Tibial artery (tissue), 4 donors: ENCODE results near the gene ZNF81.
"Not testable (repeated sequence)": the region's sequence is repeated elsewhere in the genome, so short reads cannot be mapped to it uniquely, and the experiment has no call there.

ENCODE experiments used
- DNase-seq, 2 donors: peaks; one replicate each; pipeline ENCODE4 v3.0.0-alpha.2; 2019
- H3K27ac ChIP-seq, 2 donors: fragments of 200-600 bp; sonication (generic) in 1 of 2; 1 replicate in 1 of 2; 2 replicates in 1 of 2; pipeline ENCODE4 v1.5.1; 2018 to 2019; ENCODE audit warnings: mild to moderate bottlenecking in 1 of 2
- H3K27me3 ChIP-seq, 2 donors: fragments of 200-600 bp; sonication (generic) in 1 of 2; one replicate each; pipeline versions ENCODE4 v1.5.1 to v1.6.0; 2016 to 2019
- H3K36me3 ChIP-seq, 3 donors: fragments of 200-600 bp; sonication (generic) in 2 of 3; one replicate each; pipeline ENCODE4 v1.5.1; 2016 to 2019; ENCODE audit warnings: mild to moderate bottlenecking in 2 of 3
- H3K4me1 ChIP-seq, 4 donors: fragments of 200-600 bp; sonication (generic) in 2 of 4; 1 replicate in 3 of 4; 2 replicates in 1 of 4; pipeline ENCODE4 v1.5.1; 2016 to 2019
- H3K4me3 ChIP-seq, 2 donors: fragments of 200-600 bp; sonication (generic) in 1 of 2; 1 replicate in 1 of 2; 2 replicates in 1 of 2; pipeline ENCODE4 v1.5.1; 2018 to 2019; ENCODE audit warnings: mild to moderate bottlenecking in 2 of 2
- H3K9me3 ChIP-seq, 3 donors: fragments of 200-600 bp; sonication (generic) in 1 of 3; one replicate each; pipeline ENCODE4 v1.5.1; 2016 to 2019
- intact Hi-C: fragments of 100-400 bp; cut with DNase I; formaldehyde crosslinking; loops from one replicate; pipeline ENCODE4 v1.15.0; 2023; ENCODE audit warnings: low total_unique reads
- TF ChIP-seq, protein P1 (sequence below), 2 experiments: fragments of 200-600 bp in 1 of 2; fragments of 450-650 bp in 1 of 2; IDR thresholded peaks; one replicate each; pipeline ENCODE4 v1.5.1; 2017 to 2019; ENCODE audit warnings: antibody characterized with exemption in 2 of 2, mild to moderate bottlenecking in 1 of 2, moderate library complexity in 1 of 2

ZNF81 gene

GRCh38 chrX:47915886-47916493, 79.3 kb downstream of the ZNF81 start:
- intact Hi-C loops, result no loop called here
- Histone ChIP-seq H3K27me3 (no peaks in the 10 kb centered on the region), H3K9me3 (peaks cover 0 to 88% (median 55%) of the 10 kb centered on the region in 3 donors), H3K4me1 (no peaks in the 10 kb centered on the region), H3K36me3 (peaks cover 17 to 33% (median 25%) of the 10 kb centered on the region in 3 donors), H3K4me3 (no peak overlapping the region), H3K27ac (no peak overlapping the region)
- DNase-seq, result no peak
- TF ChIP-seq, protein P1, sequence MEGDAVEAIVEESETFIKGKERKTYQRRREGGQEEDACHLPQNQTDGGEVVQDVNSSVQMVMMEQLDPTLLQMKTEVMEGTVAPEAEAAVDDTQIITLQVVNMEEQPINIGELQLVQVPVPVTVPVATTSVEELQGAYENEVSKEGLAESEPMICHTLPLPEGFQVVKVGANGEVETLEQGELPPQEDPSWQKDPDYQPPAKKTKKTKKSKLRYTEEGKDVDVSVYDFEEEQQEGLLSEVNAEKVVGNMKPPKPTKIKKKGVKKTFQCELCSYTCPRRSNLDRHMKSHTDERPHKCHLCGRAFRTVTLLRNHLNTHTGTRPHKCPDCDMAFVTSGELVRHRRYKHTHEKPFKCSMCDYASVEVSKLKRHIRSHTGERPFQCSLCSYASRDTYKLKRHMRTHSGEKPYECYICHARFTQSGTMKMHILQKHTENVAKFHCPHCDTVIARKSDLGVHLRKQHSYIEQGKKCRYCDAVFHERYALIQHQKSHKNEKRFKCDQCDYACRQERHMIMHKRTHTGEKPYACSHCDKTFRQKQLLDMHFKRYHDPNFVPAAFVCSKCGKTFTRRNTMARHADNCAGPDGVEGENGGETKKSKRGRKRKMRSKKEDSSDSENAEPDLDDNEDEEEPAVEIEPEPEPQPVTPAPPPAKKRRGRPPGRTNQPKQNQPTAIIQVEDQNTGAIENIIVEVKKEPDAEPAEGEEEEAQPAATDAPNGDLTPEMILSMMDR (IDR thresholded peaks at IDR 0.05), result no peak

DNA sequence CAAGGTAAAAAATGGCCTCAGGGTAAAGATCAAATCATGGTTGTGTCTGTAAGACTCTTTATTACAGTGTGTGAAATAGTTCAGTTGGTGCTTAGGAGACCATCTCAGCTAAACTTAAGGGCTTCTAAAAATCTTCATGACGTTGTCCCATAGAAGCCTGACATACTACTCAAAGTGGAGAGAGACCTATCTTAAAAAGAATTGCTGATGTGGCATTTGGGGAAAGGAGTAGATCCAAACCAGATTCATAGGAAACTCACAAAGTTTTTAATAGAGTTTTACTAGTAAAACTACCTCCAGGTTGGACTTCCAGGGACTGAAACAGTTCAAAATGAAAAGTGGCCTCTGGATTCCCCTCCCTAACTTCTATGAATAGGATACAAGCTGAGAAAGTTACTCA, 81.6 kb downstream of the ZNF81 start:
- intact Hi-C loops, result no loop called here
- peaks cover 17 to 23% (median 21%) of the 10 kb centered on the region in 3 donors for H3K36me3 ChIP-seq
- H3K9me3 ChIP-seq, result peaks cover 0 to 80% (median 55%) of the 10 kb centered on the region in 3 donors
- no peaks in the 10 kb centered on the region for H3K27me3 ChIP-seq
- H3K4me3 ChIP-seq, result no peak overlapping the region
- H3K27ac ChIP-seq, result no peak overlapping the region
- H3K4me1 ChIP-seq, result no peaks in the 10 kb centered on the region
- DNase-seq, result no peak
- TF ChIP-seq, protein P1 (IDR thresholded peaks at IDR 0.05), result no peak

DNA sequence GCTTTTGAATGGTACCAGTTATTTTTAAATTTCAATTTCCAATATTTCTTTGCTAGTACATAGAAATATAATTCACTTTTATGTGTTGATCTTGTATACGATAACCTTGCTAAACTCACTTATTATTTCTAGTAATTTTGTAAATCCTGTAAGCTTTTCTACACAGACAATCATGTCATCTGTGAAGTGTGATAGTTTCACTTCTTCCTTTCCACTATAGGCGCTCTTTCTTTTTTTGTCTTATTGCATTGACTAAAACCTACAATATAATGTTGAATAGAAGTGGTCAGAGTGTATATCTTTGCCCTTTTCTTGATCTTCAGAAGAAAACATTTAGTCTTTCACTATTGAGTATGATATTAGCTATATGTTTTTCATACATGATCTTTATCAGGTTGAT, 90.5 kb downstream of the ZNF81 start:
- H3K4me1 ChIP-seq, result no peaks in the 10 kb centered on the region
- H3K36me3 ChIP-seq, result no peaks in the 10 kb centered on the region
- H3K4me3 ChIP-seq, result no peak overlapping the region
- no peak for DNase-seq
- intact Hi-C loops, result no loop called here
- peaks cover 0 to 4% (median 0%) of the 10 kb centered on the region in 3 donors for H3K9me3 ChIP-seq
- no peak overlapping the region for H3K27ac ChIP-seq
- TF ChIP-seq, protein P1 (IDR thresholded peaks at IDR 0.05), result no peak
- H3K27me3 ChIP-seq, result no peaks in the 10 kb centered on the region

- H3K4me1 ChIP-seq, DNase-seq, H3K27me3 ChIP-seq, H3K36me3 ChIP-seq, intact Hi-C loops, H3K27ac ChIP-seq, H3K9me3 ChIP-seq, H3K4me3 ChIP-seq: not testable (repeated sequence)
Observed at GRCh38 chrX:47931970-47932369, 95.3 kb downstream of the ZNF81 start.

- H3K4me1 ChIP-seq, result no peaks in the 10 kb centered on the region
- intact Hi-C loops, result no loop called here
- H3K36me3 ChIP-seq, result no peaks in the 10 kb centered on the region
- TF ChIP-seq, protein P1 (IDR thresholded peaks at IDR 0.05), result no peak
- no peaks in the 10 kb centered on the region for H3K27me3 ChIP-seq
- peaks cover 0 to 6% (median 0%) of the 10 kb centered on the region in 3 donors for H3K9me3 ChIP-seq
- DNase-seq, result no peak
- no peak overlapping the region for H3K4me3 ChIP-seq
- no peak overlapping the region for H3K27ac ChIP-seq
Observed at GRCh38 chrX:47933946-47934345, 97.2 kb downstream of the ZNF81 start.

- intact Hi-C loops, result no loop called here
- Histone ChIP-seq H3K4me1 (no peaks in the 10 kb centered on the region), H3K36me3 (no peaks in the 10 kb centered on the region), H3K27ac (no peak overlapping the region), H3K27me3 (no peaks in the 10 kb centered on the region), H3K9me3 (peaks cover 0 to 6% (median 0%) of the 10 kb centered on the region in 3 donors), H3K4me3 (no peak overlapping the region)
- TF ChIP-seq, protein P1 (IDR thresholded peaks at IDR 0.05), result no peak
- DNase-seq, result no peak
Observed at GRCh38 chrX:47936224-47936939, 99.7 kb downstream of the ZNF81 start.
